HG03159 (cell line): ENCODE data around the gene CHRNE.
A peak's percentile ranks its signal among the peaks of the same experiment; 100 is the strongest.
"Not testable (repeated sequence)": the region's sequence is repeated elsewhere in the genome, so short reads cannot be mapped to it uniquely, and the experiment has no call there.

ENCODE experiments used
- ATAC-seq: cut with Tn5 transposase; IDR thresholded peaks from one replicate; pipeline ENCODE4 v1.9.1; 2021; ENCODE audit warnings: mild to moderate bottlenecking, moderate library complexity; ENCODE audit not compliant: unreplicated experiment

CHRNE gene

DNA sequence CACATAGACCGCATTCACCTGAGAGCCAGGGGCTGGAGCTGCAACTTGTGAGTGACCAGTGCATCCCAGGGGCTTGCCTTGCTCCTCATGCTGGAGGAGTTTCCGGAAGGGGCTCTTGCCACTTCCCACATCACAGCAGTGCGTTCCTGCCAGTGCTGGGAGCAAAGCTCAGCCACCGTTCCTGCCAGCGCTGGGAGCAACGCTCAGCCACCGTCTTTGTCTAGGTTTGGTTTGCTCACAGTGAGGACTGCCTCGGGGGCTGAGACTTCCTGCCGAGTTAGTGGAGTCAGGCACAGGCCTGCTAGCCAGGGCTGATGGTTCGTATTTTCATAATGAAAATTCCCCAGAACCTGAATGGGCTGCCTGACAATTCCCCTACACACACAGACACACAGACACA, 5.4 kb upstream of the CHRNE start:
- ATAC-seq, result no peak

DNA sequence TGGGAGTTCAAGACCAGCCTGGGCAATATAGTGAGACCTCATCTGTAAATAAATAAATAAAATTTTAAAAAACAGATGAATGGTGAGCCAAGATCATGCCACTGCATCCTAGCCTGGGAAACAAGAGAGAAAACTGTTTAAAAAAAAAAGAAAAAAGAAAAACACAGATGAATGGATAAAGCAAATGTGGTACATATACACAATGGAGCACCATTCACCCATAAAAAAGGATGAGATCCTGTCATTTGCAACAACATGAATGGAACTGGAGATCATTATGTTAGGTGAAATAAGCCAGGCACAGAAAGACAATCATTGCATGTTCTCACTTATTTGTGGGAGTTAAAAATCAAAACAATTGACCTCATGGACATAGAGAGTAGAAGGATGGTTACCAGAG, 3.7 kb upstream of the CHRNE start:
- not testable (repeated sequence) for ATAC-seq

DNA sequence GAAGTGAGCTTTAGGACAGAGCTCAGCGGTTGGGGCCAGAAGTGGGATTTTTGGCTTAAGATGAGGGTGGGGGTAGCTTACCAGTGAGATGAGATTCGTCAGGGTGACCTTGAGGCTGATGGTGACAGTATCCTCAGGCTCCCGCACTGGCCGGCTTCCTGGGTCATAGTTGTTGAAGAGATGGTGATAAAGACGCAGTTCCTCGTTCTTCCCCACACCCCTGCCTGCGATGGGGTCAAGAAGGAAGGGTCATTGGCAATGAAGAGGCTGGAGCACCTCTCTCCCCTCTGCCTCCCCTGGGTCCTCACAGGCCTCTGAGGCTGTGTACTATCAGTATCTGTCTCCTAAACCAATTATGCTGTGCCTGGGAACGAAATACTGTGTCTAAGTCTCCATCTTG, 358 bp downstream of the CHRNE start:
- no peak for ATAC-seq

DNA sequence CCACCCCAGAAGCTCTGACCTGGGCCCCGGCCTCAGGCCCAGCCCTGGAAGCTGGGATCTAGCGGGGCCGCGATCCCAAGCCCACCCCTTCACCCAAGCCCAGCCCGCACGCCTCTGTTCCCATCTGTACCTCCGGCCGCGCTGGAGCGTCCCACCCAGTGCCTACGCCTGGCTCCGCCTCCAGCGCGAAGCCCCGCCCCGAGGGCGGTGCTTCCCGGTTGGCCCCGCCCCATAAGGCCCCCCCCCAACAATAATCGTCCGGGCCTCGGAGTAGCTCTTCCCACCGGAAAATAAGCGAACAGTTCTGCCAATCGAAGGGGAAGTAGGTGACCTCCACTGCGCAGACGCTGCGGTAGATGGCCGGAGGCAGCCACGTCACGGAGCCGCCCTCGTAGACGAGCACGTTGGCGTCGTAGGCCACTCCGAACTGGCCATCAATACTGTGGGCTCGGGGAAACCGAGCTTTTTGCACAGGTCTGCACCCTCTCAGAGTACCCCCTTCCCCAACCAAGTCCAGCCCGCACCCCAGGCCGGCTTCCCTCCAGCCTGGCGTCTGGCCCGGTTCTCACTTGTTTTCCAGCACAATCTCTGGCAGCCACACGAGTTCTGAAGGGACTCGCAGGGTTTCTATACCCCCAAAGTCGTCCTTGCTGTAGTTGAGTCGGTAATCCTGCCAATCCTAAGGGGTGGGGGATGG, 1.1 kb downstream of the CHRNE start:
- no peak for ATAC-seq

DNA sequence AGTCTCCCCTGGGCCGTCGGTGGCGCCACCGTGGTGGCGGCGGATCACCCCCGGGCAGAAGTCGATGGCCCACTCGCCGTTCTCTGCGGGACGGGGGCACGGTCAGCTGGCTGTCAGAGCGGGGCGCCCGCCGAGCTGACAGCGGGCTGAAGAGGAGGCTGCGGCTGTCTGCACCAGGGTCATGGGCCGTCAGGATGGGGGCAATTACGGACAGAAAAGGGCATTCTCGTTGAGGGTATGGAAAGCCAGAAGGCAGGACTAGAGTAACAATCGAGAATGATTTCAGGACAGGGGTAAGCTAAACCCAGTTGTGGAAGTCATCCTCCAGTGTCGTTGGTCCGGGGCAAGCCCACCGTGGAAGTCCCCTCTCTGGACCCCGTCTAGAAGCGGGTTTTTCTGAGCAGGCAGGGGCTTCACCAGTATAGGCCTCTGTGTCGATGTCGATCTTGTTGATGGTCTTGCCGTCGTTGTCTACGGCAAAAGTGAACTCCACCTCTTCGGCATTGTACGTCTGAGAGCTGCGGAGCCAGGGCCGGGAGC, 1.7 kb downstream of the CHRNE start:
- ATAC-seq, result no peak

DNA sequence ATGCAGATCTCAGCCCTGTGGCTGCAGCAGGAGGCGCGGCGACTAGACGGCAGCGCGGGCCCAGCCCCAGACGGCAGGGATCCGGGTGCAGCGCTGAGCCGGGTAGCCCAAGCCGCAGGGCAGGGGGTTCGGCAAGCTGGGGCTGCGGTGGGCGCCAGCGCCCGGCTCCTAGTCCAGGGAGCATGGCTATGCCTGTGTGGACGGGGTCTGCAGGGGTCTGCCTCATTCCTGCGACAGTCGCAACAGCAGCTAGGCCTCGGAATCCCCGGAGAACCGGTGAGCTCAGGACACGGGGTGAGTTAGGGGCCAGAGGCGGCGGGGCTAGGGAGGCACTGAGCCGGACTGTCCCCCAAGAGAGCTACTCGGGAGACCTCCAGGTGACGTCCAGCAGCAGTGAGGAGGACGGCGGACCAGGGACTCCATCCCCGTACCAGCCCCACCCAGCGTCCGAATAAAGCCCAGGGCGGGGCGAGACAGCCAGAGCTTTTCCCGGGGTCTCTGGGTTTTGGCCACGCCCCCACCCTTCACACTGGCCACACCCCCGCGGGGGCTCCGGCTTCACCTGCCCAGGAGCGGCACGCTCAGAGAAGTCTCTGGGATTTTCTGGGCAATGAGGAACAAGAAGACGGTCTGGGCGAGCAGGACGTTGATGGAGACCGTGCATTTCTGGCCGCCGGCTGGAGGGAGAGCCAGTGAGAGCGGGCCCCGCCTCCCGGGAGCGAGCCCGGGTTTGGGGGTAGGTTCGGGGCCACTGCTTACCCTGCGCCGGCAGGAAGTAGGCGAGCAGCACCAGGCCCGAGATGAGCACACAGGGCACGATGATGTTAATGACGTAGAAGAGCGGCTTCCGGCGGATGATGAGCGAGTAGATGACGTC, 2.4 kb downstream of the CHRNE start:
- no peak for ATAC-seq

DNA sequence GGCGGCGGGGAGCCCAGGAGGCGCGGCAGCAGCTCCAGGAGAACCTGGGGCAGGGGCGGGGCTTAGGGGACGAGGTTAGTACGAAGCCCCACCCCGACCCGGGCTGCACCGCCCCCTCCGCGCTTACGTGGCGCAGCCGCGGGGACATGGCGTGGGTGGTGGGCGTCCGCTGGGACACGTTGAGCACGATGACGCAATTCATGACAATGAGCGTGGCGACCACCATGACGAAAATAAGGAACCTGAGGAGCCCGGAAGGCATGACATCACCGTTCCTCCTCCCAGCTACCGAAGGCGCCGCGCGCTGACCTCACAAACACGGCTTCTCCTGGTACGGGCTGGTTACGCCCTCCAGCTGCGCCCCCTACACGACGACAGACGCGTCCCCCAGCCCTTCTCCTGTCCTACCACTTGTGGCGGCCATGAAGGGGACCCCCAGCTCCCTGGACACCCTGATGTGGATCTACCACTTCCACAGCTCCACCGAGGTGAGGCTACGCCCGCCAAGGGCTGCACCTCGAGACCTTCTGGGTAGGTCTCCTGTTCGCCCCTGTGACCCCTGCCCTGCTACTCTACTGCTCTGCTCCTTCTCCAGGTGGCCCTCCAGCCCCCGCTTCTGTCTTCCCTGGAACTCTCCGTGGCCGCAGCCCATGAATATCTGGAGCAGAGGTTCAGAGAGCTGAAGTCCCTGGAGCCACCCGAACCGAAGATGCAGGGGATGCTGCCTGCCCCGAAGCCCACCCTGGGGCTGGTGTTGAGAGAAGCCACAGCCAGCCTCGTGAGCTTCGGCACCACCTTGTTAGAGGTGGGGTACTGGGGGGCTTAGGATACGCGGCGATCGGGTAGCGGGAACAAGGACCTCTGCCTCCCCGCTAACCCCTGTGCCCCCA, 3.3 kb downstream of the CHRNE start, which contains the start of gene C17orf107:
TSS of gene C17orf107 (plus strand) at position 196 of the 890 bp plus-strand sequence. CDS start at position 423, 227 bp downstream.
- peak; percentile 49 for ATAC-seq

DNA sequence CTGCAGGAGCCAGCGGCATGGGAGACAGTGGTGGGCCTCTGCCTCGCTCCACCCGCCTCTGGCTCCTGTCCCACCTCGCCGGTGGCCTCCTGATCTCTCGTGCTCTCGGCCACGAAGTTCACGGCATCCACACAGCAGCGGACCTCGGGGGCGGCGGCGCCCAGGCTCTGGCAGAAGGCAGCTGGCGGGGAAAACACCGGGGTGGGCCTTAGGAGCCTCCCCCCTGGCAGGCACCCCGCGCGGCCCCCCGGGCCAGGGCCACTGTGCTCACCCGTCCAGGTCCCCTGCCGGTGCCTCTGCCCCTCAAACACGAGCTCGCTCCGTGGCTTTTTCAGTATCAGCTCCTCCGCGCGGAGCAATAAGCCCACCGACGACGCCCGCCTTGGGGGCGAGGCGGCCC, 4.0 kb downstream of the CHRNE start:
- no peak for ATAC-seq

DNA sequence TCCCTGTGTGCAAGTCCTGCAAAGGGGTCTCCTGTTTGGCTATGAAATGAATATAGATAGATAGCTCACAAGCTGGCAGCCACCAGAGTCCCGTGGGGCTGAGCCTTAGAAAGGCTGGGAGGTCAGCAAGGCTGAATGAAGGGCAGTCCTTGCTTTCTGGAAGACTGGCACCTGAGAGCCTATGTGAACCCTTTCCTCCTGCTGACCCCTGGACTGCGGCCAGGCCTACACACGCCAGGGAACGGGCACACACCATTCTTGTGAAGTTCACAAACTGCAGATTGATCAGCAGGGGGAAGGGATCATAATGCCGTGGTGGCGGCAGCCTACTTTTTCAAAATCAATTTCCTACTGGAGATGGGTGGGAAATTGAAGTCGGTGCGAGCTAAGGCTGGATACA, 4.5 kb downstream of the CHRNE start:
- no peak for ATAC-seq

DNA sequence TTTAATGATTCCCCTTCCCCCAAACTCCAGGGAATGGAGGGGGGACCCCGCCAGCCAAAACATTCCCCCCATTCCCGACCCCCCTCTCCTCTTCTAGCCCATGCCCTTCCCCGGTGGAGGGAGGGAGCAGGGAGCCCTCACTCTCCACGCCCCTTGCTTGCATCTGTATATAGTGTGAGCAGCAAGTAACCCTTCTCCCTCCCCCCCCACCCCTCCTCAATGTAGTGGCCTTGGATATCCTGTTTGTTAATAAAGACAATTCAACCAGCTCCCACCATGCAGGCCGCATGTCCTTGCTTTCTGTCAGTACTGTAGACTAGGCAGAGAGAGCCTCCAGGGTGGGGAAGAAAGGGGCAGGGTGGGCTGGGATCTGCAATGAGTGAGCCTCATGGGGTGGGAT, 5.1 kb downstream of the CHRNE start:
- no peak for ATAC-seq

DNA sequence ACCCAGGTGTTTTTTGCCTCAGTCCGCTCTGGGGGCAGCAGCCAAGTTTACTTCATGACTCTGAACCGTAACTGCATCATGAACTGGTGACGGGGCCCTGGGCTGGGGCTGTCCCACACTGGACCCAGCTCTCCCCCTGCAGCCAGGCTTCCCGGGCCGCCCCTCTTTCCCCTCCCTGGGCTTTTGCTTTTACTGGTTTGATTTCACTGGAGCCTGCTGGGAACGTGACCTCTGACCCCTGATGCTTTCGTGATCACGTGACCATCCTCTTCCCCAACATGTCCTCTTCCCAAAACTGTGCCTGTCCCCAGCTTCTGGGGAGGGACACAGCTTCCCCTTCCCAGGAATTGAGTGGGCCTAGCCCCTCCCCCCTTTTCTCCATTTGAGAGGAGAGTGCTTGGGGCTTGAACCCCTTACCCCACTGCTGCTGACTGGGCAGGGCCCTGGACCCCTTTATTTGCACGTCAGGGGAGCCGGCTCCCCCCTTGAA, 5.7 kb downstream of the CHRNE start:
- ATAC-seq, result no peak

DNA sequence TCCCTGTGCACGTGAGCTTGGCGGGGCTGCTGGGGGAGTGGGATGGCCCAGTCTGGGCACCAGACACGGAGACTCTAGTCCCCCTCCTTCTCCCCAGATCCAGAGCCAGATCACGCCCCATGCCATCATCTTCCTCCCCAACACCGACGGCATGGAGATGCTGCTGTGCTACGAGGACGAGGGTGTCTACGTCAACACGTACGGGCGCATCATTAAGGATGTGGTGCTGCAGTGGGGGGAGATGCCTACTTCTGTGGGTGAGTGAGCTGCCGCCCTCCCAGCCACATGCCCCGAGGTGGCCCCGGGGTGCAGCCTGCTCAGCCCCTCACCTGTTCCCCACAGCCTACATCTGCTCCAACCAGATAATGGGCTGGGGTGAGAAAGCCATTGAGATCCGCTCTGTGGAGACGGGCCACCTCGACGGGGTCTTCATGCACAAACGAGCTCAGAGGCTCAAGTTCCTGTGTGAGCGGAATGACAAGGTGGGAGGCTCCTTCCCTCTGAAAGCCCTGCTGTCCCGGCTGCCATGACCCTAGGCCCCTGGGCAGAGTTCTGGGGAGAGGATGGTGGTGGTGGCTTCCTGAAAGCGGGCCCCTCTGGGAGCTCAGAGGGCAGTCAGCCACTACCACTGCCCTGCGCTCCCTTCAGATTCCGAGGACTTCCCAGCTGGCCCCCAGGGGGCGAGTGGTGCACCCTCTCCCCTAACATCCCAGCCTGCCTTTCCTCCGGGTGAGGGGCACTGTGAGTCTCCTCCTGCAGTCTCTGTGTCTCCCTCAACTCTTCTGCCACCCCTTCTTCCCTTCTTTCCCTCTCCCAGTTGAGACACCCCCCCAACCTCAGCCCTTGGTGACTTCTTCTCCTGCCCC, 6.3 kb downstream of the CHRNE start:
- ATAC-seq, result no peak

DNA sequence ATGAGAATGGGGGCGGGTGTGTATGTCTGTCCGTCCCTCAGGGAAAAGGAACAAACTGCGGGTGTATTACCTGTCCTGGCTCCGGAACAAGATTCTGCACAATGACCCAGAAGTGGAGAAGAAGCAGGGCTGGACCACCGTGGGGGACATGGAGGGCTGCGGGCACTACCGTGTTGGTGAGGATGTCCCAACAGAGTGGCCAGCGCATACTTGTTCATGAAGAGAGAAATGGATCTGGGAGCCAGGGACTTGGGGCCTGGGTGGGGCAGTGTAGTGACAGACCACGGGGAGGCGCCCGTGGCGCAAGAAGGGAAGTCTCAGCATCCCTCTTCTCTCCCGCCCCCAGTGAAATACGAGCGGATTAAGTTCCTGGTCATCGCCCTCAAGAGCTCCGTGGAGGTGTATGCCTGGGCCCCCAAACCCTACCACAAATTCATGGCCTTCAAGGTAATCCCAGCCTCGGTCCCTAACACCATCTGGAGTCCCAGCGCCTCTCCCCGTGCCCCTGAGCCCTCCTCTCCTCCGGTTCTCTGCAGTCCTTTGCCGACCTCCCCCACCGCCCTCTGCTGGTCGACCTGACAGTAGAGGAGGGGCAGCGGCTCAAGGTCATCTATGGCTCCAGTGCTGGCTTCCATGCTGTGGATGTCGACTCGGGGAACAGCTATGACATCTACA, 7.1 kb downstream of the CHRNE start:
- no peak for ATAC-seq

DNA sequence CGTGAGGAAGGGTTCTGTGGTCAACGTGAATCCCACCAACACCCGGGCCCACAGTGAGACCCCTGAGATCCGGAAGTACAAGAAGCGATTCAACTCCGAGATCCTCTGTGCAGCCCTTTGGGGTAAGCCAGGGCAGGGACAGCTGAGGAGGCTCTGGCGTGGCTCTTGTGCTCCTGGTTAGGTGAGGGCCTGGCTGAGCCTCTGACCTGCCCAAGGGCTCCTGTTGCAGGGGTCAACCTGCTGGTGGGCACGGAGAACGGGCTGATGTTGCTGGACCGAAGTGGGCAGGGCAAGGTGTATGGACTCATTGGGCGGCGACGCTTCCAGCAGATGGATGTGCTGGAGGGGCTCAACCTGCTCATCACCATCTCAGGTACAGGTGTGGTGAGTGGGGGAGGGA, 7.8 kb downstream of the CHRNE start:
- no peak for ATAC-seq

DNA sequence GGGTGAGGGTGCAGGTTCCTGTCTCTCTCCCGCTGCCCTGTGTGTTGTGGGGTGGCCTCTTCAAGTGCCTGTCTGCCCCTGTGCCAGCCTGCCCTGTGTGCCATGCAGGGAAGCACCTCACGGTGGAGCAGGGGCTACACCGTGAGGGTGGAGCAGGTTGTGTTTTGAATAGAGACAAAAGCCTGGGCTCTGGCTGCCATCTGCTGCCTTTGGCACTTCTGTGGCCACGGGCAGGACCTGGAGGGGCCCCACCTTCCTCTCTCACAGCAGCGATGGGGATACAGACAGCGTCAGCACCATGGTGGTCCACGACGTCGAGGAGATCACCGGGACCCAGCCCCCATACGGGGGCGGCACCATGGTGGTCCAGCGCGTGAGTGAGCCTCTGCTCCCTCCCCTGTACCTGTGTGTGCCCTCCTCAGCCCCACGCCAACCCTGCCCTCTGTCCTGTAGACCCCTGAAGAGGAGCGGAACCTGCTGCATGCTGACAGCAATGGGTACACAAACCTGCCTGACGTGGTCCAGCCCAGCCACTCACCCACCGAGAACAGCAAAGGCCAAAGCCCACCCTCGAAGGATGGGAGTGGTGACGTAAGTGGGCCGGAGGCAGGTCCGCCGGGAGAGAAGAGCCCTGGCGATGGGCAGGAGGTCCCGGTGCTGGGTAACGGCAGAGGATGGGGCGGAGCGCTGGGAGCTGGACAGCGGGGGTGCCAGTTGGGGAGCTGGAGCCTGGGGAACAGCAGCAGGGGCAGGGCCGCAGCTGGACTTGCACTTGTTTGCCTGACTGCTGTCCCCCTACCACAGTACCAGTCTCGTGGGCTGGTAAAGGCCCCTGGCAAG, 9.0 kb downstream of the CHRNE start:
- ATAC-seq, result no peak

DNA sequence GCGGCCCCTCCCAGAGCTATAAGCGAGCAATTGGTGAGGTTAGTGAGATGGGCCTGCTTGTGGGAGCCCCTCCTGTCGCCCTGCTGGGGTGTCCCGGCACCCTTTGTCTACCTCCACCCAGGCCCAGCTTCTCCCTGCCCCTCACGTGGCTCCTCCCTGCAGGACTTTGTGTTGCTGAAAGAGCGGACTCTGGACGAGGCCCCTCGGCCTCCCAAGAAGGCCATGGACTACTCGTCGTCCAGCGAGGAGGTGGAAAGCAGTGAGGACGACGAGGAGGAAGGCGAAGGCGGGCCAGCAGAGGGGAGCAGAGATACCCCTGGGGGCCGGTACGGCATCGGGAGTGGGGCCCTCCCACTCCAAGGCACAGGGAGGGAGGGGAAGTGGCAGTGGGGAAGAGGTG, 9.6 kb downstream of the CHRNE start:
- no peak for ATAC-seq

DNA sequence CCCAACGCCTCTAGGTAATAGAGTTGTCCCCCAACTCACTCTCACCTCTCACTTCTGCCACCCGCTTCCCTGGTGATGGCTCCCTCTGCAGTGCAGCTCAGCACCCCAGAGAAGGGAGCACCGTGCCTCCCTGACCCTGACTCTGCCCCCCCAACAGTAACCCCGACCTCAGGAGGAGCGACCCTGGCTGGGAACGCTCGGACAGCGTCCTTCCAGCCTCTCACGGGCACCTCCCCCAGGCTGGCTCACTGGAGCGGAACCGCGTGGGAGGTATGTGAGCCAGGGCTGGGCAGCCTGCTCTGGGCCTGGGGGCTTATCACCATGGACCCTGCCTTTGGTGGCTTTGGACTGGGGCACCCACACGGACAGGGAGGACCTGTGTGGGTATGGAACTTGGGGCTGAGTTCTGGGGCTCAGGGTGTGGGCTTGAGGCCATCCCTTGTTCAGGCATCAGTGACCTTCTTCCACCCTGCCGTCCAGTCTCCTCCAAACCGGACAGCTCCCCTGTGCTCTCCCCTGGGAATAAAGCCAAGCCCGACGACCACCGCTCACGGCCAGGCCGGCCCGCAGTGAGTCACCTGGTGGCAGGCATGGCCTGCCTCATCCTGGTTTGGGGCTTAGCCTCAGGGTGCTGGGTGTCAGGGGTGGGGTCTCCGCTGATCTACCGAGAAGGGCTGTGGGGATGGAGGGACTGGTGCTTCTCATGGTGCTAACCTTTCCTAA, 10.2 kb downstream of the CHRNE start:
- ATAC-seq, result no peak
